HEK293T (cell line): ENCODE measurements around the gene MND1.

ENCODE experiments used
- ELF4 ChIP-seq: fragments of 450-650 bp; IDR thresholded peaks from 2 replicates; pipeline ENCODE4 v1.6.1; 2017; ENCODE audit warnings: antibody characterized with exemption
- FOXK2 ChIP-seq: fragments of 450-650 bp; IDR thresholded peaks from 2 replicates; pipeline ENCODE4 v1.6.1; 2016; ENCODE audit warnings: mild to moderate bottlenecking
- SUZ12 ChIP-seq: fragments of 450-650 bp; IDR thresholded peaks from 2 replicates; pipeline ENCODE4 v1.6.1; 2016; ENCODE audit warnings: mild to moderate bottlenecking

- TF ChIP-seq ELF4, result no peak
- no peak for TF ChIP-seq SUZ12
- TF ChIP-seq FOXK2, result no peak
Measured at GRCh38 chr4:153401501-153401900, 57.0 kb downstream of the MND1 start.
